WERI-Rb-1 (cell line): ENCODE measurements around the gene AGAP1.

Experiments used
- DNase-seq: peaks from one replicate; pipeline ENCODE4 v3.0.0-alpha.2; 2020
- H3K27ac ChIP-seq: fragments of 250-450 bp; sonication (Bioruptor Pico); 2 replicates; pipeline ENCODE4 v1.5.1; 2020; ENCODE audit warnings: mild to moderate bottlenecking, moderate library complexity
- H3K27me3 ChIP-seq: fragments of 250-450 bp; sonication (Bioruptor Pico); 2 replicates; pipeline ENCODE4 v1.5.1; 2021; ENCODE audit warnings: mild to moderate bottlenecking, low read depth, moderate library complexity; ENCODE audit not compliant: insufficient read depth, severe bottlenecking
- H3K36me3 ChIP-seq: fragments of 250-450 bp; sonication (Bioruptor Pico); 2 replicates; pipeline ENCODE4 v1.5.1; 2020; ENCODE audit warnings: mild to moderate bottlenecking, moderate library complexity
- H3K4me3 ChIP-seq: 2 replicates; pipeline ENCODE4 v1.5.1; 2011; ENCODE audit warnings: low read depth, mild to moderate bottlenecking, control low read depth, low read length
- H3K9me3 ChIP-seq: fragments of 250-450 bp; sonication (Bioruptor Pico); 2 replicates; pipeline ENCODE4 v1.5.1; 2021; ENCODE audit warnings: mild to moderate bottlenecking, moderate library complexity; ENCODE audit not compliant: severe bottlenecking
- CTCF ChIP-seq: IDR thresholded peaks from 2 replicates; pipeline ENCODE4 v1.5.1; 2011; ENCODE audit warnings: low read depth, mild to moderate bottlenecking, control low read depth, inconsistent platforms, low read length

The AGAP1 gene

GRCh38 chr2:235949567-235950472 lies 456.0 kb downstream of the AGAP1 start:
- H3K9me3 ChIP-seq = no peaks in the 10 kb centered on the region
- no peak for TF ChIP-seq CTCF
- no peak overlapping the region for H3K27ac ChIP-seq
- no peak for DNase-seq
- H3K4me3 ChIP-seq = no peak overlapping the region
- peaks cover 7% of the 10 kb centered on the region; the same call in 1 of the 2 replicates for H3K36me3 ChIP-seq
- H3K27me3 ChIP-seq = no peaks in the 10 kb centered on the region

- no peak for DNase-seq
- no peak for TF ChIP-seq CTCF
- Histone ChIP-seq H3K9me3 (no peaks in the 10 kb centered on the region), H3K36me3 (peaks cover 7% of the 10 kb centered on the region; the same call in 1 of the 2 replicates), H3K27me3 (no peaks in the 10 kb centered on the region), H3K4me3 (no peak overlapping the region), H3K27ac (no peak overlapping the region)
Measured at GRCh38 chr2:235950473-235950809, 456.6 kb downstream of the AGAP1 start.

GRCh38 chr2:235951493-235951892 lies 457.6 kb downstream of the AGAP1 start:
- no peak for DNase-seq
- peaks cover 7% of the 10 kb centered on the region; the same call in 1 of the 2 replicates for H3K36me3 ChIP-seq
- H3K27ac ChIP-seq = no peak overlapping the region
- no peaks in the 10 kb centered on the region for H3K9me3 ChIP-seq
- TF ChIP-seq CTCF = no peak
- H3K4me3 ChIP-seq = no peak overlapping the region
- H3K27me3 ChIP-seq = no peaks in the 10 kb centered on the region

GRCh38 chr2:235951982-235952381 lies 458.1 kb downstream of the AGAP1 start:
- no peak for DNase-seq
- Histone ChIP-seq H3K27me3 (no peaks in the 10 kb centered on the region), H3K27ac (no peak overlapping the region), H3K9me3 (no peaks in the 10 kb centered on the region), H3K4me3 (no peak overlapping the region), H3K36me3 (peaks cover 7% of the 10 kb centered on the region; the same call in 1 of the 2 replicates)
- no peak for TF ChIP-seq CTCF

GRCh38 chr2:235952714-235953113 lies 458.9 kb downstream of the AGAP1 start:
- peaks cover 12% of the 10 kb centered on the region for H3K36me3 ChIP-seq
- no peak overlapping the region for H3K4me3 ChIP-seq
- no peaks in the 10 kb centered on the region for H3K9me3 ChIP-seq
- no peak overlapping the region for H3K27ac ChIP-seq
- DNase-seq = no peak
- TF ChIP-seq CTCF = no peak
- H3K27me3 ChIP-seq = no peaks in the 10 kb centered on the region
